Inferior parietal cortex (tissue), 1 donor: Measurements from ENCODE around the gene PKNOX2.

Experiments used
- DNase-seq: peaks from one replicate; pipeline ENCODE4 v3.0.0-alpha.2; 2016; ENCODE audit errors: extremely low spot score

Gene PKNOX2

DNA sequence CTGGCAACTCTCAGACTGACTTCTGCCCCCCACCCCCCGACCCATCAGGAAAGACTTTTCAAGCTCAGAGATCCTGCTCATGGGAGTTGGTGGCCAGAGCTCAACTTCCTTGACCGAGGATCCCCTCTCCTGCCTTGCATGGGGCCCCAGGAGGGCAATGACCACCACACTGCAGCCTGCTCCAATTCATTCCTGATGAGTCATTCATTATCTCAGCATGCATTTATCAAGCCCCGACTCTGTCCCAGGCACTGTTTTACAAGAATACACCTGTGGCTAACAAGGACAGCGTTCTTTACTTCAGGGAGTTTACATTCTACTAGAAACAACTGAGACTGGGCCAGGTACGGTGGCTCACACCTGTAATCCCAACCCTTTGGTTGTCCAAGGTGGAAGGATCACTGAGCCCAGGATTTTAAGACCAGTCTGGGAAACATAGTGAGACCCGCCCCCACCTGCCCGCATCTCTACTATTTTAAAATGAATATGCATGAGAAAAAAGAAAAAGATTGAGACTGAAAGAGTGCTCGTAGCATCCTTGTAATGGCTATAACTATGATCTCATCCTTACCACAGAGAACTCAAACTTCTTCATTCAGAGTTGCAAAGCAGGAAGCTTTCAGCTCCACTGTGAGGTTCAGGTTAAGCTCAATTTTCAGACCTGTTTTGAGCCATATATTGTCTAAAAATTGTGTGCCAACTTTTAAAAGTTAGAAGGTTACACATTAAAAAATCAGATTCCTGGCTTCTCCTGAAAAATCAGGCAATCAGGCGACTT is 271.1 kb downstream of the PKNOX2 start:
- DNase-seq: no peak

- DNase-seq: peak; percentile 80
Measured at GRCh38 chr11:125441648-125442410, 277.3 kb downstream of the PKNOX2 start.

DNA sequence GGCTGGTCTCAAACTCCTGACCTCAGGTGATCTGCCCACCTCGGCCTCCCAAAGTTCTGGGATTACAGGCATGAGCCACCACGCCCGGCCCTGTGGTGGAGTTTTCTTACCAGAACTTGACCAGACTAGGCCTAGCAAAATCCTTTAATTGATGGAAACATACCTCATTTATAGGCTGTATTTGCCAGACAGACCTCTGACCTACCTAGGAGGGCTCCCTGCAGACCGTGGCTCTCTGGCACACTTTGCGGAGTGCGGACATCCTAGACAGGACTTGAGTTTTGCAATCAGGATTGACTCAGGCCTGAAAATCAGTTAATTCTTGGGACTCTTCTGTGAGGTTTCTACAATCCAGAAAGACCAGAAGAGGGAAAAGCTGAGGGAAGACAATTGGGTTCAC is 278.4 kb downstream of the PKNOX2 start:
- DNase-seq: no peak

DNA sequence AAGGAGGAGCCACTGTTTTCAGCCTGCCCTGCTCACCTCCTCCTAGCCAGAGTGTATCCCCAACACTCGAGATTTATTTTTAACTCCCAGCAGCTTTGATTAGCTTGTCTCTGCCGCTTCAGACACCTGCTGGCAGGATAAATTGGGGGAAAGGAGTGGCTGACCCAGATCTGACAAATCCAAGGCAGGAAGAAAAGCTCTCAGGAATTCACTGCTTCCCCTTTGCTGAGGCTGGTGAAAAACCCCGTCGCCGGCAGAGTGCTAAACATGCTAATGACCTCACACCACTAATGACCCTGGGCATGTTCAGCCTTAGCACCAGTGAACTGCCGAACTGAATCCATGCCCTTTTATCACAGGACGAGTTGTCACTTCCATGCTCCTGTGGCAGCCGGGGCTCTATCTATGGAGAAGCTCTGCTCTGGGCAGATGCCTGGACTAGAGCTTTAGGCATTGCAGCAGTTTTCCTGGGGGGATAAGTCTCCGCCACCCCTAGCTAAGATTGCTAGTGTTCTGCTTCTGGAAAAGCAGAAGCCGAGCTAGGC is 279.3 kb downstream of the PKNOX2 start:
- no peak for DNase-seq

DNA sequence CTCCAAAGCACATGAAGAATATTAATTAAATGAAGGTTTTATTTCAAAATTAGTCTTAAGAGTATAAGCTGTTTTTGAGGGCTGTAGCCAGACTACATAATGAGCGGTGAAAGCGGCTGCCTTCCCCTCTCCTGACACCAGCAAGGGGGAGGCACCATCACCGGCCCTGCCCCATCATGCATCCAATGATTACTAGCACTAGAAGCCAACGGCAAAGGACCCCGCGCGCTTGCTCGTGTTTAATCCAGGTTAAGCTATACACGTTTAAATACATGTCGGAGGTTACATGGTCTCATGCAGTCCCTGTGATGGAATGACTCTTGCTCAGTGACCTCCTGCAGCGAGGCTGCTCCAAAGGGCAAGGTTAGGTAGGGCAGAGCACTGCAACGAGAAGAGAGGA is 281.2 kb downstream of the PKNOX2 start:
- DNase-seq: no peak

DNA sequence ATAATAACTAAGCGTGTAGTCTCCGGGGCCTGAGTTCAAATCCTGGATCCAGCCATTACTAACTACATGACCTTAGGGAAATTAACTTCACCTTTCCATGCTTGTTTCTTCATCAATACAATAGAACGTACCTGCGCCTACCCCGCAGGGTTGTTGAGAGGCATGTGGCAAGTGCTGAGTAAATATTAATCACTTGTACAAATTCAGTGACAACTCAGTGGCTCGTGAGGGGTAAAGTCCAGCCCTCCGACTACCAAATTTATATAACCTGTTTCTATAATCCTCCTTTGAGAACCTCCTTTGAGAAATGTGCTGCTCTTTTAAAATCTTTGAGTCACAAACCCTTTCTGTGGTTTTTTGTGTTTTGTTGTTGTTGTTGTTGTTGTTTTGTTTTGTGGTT is 281.7 kb downstream of the PKNOX2 start:
- DNase-seq: no peak

DNA sequence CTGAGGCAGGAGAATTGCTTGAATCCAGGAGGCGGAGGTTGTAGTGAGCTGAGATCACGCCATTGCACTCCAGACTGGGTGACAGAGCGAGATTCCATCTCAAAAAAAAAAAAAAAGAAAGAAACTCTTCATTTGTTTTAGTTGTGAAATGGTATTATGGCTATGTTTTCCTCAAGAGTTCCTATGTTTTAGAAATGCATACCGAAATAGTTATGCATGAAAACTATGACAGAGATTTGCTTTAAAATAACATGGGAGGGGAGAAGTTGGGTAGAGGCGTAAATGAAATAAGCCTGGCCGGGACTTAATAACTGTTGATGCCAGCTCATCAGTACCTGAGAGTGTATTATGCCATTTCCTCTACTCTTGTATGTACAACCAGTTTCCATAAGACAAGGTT is 283.2 kb downstream of the PKNOX2 start:
- no peak for DNase-seq

DNA sequence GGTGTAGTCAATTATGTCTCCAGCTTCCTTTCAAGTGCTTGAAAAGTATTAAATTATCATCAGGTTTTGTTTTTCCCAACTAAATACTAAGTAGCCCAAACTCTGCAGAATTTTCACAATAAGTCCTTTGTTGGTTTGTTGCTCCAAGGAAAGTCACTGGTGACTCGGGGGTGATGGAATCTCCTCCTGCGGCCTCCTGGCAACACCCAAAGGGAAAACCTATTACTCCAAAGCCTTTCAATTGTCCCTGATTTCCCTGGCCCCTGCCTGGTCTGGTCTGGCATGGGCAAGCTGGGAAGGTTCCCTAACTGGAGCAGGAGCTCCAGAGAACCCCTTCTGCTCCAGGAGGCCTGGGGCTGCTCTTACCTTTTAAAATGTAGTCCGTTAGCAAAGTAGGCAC is 283.6 kb downstream of the PKNOX2 start:
- no peak for DNase-seq

DNA sequence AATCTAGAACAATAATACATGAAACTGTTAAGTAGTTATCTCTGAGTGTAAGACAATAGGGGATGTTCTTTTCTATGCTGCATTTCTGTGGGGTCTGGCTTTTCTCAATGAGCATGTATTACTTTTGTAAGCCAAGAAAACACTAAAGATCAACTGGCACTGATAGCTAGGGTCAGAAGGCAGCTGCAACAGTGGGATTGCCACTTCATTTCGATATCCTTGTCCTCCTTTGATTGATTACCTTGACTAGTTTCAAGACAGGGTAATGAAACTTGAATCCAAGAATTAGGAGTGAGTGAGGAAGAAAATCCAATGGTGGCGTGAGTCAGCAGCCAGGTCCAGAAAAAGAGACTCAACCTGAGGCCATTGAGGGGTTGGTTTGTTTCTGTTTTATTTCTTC is 285.0 kb downstream of the PKNOX2 start:
- no peak for DNase-seq

- peak; percentile 95 for DNase-seq
Measured at GRCh38 chr11:125451400-125452124, 287.0 kb downstream of the PKNOX2 start.

- no peak for DNase-seq
Measured at GRCh38 chr11:125452125-125452470, 287.5 kb downstream of the PKNOX2 start.

- no peak for DNase-seq
Measured at GRCh38 chr11:125454047-125454446, 289.5 kb downstream of the PKNOX2 start.

GRCh38 chr11:125455851-125456250 is 291.3 kb downstream of the PKNOX2 start:
- no peak for DNase-seq

DNA sequence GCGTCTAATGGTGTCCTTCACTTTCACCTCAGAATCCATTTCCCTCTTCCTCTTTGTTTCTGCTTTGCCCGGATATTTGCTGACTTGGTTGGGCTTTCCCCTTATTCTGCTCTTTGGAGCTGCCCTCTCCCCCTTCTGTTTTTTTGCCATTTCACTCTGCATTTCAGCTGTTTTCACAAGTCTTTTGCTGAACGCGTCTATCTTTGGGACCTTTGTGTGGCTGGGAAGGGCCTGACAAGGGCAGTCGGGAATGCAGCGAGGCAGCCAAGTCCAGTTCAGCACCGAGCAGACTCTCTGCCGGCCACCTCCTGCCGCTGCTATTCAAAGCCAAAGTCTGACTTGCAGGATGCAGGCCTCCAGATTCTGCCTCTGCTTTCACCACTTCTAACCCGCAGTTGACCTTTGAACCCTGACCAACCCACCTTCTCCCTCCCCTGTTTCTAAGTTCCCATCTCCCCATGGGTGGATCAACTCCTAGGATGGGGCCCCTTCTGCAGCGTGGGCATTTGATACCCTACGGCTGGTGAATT is 293.3 kb downstream of the PKNOX2 start:
- no peak for DNase-seq

DNA sequence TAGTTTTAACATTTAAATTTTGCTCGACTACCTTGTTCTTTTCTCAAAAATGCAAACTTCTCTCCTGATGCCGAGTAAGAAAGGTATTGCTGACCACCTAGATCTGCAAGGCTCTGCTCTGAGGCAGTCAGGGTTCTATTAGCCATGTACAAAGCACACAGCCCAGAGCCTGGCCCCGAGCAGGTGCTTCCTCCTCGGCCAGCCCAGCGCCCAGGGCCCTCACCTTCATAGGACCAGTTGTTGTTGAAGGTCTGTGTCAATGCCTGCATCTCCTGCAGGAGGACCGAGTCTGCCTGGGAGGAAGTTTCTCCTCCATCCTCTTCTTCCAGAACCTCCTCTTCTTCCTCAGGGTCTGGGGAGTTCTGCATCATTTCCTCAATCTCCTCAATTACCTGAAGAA is 295.7 kb downstream of the PKNOX2 start:
- DNase-seq: no peak

DNA sequence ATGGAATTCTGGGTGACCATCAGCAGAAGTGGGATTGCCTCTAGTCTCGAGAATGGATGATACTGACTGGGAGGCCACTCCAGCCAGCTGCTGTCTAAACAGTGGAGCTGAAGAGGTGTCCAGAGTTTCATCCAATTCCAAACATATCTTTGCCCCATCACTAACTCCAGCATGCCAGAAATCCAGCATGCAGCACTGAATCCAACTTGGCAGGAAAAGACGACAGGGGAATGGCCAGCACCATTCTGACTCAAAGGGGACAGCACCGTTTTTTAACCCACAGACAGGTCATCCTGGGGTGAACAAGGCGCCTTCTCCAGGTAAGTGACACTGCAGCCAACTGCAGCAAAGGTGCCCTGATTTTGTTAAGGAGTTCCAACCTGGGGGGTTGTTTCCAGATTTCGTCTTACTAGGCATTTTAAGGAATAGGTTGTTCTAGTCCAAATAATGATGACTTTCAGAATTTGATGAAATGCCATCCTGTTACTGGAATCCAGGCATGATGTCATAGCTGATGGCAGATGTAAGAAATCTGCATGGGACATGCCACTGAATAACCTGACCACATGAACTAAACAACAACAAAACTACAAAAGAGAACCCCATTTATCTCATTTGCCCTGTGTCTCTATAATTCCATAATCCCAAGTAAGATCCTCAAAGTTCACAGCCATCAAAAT is 299.2 kb downstream of the PKNOX2 start:
- no peak for DNase-seq

- no peak for DNase-seq
Measured at GRCh38 chr11:125464270-125464662, 299.7 kb downstream of the PKNOX2 start.

DNA sequence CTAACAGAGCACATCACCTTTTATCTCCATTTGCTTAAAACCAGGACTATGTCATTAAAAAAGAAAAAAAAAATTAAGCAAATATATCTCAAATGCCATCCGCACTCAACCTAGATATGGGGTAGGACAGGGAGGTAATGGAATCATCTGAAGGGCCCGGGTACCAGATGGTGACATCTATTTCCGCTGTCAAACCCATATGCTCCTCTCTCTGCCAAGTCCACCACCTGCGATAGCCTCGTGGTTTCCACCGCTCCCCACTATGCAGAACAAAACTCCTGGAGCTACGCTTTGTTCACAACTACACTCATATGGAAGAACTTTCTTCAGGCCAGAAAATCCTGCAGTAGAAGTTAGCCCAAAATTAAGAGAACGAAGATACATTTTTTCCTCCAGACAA is 300.1 kb downstream of the PKNOX2 start:
- no peak for DNase-seq

DNA sequence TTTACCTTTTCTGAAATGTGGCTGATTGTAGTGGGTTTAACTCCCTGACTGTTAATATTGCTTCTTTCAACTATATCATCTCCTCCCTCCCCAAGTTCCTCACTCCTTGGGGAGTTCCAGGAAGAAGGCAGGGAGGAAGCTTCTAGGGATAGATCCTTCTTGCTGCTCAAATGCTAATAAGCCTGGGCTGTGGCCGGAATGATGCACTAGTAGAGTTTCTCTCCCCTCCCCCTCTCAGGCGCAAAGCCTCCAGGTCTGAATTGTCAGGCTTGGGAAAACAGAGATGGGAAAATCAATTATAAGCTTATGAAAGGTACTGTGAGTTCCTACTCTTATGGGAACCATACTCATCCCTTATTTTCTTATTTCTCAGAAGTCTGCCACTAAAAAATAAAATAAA is 300.7 kb downstream of the PKNOX2 start:
- DNase-seq: no peak

GRCh38 chr11:125465701-125466100 is 301.1 kb downstream of the PKNOX2 start:
- DNase-seq: no peak

- no peak for DNase-seq
Measured at GRCh38 chr11:125468025-125468424, 303.5 kb downstream of the PKNOX2 start.

GRCh38 chr11:125468852-125469251 is 304.3 kb downstream of the PKNOX2 start:
- DNase-seq: no peak
